HG02973 (cell line): ENCODE results near the gene SUSD3.

Source experiments
- ATAC-seq: cut with Tn5 transposase; IDR thresholded peaks from one replicate; pipeline ENCODE4 v1.9.1; 2021; ENCODE audit warnings: moderate library complexity; ENCODE audit not compliant: unreplicated experiment

The SUSD3 gene

GRCh38 chr9:93121316-93122241 is 63.1 kb downstream of the SUSD3 start:
- ATAC-seq = no peak

DNA sequence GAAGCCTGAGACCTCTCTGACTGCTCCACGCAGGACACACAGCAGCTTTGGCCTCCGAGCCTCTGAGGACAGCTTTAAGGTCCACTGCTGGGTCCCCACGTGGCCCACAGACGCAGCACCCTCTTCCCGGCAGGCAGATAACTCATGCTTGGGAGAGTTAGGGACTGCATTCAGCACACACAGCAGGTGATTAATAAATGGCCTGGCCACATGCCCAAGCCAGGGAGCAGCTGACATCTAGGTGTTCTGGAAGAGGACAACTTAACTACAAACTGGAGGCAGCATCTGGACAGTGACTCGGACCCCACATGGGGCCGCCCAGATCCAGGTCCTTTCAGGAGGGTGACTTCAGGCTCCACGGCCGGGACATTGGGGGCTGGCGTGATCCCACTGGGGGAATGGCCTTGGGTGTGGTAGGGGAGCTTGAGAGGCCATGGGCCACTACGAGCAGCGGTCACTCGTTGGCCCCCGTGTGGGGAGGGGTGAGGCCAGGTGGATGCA is 64.3 kb downstream of the SUSD3 start:
- no peak for ATAC-seq

DNA sequence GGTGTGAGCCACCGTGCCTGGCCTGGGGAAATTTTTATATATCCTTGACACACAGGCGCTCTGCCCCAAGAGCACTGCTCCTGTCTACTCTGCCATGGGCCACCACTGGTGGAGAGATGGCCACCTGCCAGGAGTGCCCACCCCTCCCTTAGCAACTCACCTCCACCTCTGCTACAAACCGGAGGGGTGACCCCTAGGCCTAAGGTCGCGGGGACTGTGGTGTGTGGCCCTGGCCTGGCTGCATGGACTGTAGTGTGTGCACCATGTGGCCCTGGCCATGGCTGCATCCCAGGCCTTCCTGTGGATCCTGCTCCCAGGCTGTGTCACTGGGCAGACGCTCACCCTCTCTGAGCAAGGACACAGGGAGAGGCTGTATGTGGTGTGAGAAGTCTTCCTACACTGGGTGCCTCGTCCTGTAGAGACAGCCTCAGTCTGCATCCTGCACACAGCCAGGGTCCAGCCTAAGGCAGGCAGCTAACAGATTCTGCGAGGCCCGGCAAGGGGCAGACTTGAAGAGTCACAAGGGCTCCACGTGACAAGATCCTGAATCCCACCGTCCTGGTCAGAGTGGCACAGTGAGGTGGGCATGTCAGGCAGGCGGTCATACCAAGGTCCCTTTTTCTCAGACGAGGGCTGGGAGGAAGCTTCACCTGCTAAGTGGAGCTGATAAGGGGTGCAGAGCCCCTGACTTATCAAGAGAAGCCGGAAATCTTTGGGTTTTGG is 65.2 kb downstream of the SUSD3 start:
- ATAC-seq = no peak

GRCh38 chr9:93124793-93125192 is 66.3 kb downstream of the SUSD3 start:
- ATAC-seq = no peak

- no peak for ATAC-seq
These were observed 66.9 kb downstream of the SUSD3 start for GRCh38 chr9:93125331-93125894.

GRCh38 chr9:93126151-93126781 is 67.8 kb downstream of the SUSD3 start:
- ATAC-seq = no peak

DNA sequence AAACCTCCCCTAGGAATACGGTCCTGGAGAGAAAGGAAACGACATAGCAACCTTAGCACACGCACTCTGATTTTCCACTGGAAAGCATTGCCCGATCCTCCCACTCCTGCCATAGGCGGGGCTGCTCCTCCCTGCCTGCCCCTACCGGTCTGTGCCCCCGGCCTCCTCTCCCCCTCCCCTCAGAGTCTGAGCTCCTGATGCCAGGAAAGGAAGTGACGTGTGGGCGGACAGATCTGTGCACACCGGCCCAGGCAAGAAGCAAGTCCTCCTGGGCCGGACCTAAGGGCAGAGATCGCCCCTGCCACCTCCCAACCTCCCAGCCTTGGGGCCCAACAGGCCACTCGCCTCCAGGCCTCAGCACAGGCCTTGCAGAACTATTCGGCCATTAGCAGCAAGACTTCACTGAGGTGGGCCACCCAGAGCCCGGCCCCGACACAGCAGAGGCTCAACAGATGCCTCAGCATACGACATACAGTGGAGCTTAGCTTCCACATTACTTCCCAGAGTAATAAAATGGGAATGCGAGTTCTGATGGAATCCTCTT is 68.4 kb downstream of the SUSD3 start:
- ATAC-seq = no peak

DNA sequence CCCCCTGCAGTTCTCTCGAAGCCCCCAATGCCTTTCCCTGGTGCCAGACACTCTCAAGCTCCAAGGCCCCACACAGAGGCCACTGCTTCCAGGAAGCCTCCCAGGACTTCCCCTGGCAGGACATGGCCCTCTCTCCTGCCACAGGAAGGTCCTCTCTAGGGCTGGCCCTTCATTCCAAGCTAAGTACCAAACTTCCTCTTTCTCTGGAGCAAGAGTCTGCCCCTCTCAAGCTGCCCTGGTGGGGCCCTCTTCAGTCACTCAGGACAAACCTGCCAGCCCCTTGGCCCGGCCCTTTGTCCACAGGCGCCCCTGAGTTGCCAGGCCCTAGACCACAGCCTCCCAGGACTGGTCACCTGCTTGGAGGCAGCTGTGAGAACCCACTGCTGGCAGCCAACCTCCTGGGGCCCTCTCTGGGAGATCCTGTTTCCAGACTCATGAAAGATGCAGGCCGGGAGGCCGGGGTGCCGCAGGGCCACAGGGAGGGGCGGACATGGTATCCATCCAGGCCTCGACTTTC is 69.0 kb downstream of the SUSD3 start:
- no peak for ATAC-seq

DNA sequence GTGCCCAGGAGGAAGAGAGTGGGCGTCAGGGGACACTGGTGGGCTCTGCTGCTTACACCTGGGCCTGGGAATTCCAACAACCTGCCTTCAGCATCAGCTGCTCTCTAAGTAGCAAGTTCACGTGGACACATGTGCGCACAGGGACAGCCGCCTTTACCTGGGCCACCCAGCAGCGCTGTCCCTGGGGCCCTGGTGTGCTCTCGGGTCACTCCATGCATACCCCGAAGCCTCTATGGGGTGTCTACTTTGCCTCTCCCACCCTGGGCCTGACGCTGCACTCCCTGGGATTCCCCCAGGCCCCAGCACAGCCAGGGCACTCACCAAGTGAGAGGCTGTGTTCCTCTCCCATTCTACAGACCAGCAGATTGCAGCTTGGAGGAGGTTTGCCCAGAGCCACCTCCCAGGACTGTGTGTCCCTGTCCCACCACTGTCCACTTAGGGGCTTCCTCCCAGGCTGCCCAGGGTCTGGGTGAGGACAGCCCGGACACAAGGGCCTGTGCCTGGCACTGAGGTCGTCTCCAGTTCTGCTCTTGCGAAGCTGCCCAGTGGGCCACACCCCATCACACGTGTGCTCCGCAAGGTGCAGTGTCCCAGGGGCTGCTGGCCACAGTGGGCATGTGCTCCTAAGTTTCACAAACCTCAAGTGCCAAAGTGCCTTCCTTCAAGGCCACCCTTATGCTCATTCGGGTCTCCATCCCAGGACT is 69.7 kb downstream of the SUSD3 start:
- no peak for ATAC-seq

- ATAC-seq = no peak
These were observed 70.3 kb downstream of the SUSD3 start for GRCh38 chr9:93128715-93129224.

DNA sequence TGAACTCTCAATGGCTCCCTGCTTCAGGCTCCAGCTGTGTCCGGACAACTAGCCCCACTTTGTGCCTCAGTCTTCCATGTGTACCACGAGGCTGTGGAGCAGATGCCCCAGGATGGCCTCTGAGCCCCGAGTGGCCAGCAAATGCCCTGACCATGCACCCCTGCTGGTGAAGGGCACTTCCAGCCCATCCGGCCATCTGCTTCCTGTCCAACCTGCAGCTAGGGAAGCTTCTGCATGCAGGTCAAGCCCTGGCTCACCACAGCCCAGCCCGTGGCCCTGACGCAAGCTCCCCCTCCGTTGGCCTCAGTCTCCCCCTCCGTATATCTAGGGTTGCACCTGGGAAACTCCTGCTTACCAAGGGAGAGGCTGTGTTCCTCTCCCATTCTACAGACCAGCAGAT is 70.8 kb downstream of the SUSD3 start:
- ATAC-seq = no peak

- no peak for ATAC-seq
These were observed 71.4 kb downstream of the SUSD3 start for GRCh38 chr9:93129691-93130500.

DNA sequence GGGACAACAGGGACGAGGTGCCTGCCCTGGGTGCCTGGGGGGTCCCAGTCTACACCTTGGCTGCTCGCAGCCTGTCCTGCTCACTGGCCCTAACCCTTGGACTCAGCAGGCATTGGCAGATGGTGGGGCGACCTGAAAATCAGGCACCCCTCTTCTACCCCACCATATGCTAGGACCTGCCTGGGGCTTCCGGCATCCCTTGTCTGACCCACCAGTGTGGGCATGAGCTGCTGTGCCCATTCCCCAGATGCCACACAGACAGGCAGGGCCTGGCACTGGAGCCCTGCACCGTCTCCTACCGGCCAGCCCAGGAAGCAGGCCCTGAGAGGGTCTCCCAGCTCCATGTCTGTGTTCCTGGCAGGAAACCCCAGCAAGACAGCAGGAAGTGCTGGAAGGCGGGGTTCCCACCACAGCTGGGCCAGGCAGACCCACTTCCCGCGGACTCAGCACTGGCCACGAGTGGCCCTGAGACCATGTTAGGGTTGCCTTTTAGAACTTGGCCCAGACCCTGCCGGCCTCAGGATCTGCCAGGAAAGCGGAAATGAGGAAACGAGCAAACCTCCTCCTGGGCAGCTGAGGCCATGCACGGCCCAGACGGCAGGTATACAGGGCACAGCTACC is 72.5 kb downstream of the SUSD3 start:
- ATAC-seq = no peak

DNA sequence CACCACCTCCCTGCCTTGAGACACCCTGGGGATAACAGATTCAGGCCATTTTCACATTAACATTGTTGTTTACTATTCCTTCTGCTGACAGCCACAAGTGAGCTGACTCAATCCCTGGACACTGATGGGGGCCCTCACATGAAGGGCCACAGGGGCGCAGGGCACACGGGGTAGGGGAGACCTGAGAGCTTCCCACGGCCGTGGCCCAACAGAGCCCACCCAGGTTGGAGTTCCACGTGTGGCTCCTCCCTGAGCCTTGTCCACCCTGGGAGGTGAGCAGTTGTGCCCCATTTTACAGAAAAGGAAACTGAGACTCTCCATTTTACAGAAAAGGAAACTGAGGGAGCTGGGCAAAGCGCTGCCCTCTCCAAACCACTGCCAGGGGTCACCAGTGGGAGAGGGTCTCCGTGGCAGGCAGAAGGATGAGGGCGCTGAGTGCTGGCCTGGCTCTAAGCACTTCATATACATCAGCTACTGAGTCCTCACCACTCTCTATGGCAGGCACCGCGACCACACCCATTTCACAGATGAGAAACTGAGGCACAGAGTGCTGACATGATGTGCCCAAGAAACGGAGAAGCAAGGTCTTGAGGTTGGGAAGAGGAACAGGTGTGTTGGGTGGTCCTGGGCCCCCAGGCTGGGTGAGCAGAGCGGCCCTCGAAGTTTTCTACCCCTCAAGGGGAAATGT is 73.2 kb downstream of the SUSD3 start:
- ATAC-seq = no peak

GRCh38 chr9:93132287-93132927 is 73.9 kb downstream of the SUSD3 start:
- ATAC-seq = no peak

DNA sequence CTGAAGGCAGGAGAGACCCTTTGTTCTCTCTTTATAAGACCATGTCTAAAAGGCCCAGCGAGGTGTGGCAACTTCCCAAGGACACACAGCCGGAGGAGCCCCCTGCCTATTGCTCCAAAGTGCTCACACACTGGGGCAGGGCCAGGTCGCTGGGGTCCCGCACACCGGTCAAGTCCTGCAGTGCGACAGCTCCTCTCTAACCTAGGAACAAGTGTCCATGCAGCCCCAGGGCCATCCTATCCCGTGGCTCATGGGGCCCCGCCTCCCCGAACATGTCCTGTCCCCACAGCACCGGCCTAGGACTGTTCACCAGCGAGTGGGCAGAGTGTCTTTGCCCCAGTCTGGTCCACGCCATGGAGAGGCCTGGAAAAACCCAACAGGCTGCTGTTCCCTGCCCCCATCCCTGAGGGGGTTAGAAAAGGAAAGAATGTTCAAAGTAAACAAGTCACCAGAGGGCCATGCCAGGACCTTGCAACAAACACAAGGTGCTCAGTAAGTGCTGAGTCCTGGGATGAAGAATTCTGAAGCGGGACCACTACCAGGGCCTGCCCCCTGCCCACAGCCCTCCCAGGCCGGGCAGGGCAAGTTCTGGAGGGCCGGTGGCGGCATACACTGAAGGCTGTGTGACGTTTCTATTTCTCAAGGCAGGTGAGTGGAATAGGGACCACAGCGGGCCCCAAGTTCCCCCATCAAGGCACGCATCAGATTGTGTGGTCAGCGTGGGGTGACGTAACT is 74.6 kb downstream of the SUSD3 start:
- peak; percentile 40 for ATAC-seq

DNA sequence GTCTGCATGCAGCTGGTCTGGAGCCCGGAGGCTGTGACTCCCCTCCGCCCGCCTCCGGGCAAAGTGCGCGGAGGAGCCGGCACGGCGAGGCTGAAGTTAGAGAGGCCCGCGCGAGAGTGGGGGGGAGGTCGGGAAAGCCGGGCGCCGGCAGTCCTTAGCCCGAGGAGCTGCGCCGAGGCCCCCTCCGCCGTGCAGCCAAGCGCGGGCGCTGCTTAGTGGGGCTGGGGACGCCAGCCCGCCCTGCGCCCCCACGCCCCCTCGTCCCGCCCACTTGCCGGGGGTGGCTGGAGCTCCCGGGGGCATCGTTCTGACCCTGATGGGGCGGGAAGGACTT is 75.1 kb downstream of the SUSD3 start:
- ATAC-seq = no peak
